CD8-positive, alpha-beta memory T cell (primary cell): ENCODE results near the gene TANC1. TPM values are rescaled to one million over a fixed set of nuclear protein-coding genes. Genes with fewer than 3 reads are reported as not detected.

Experiments used
- CTCF ChIA-PET: fragments of 350-600 bp; sonication (Branson Sonifier 250); formaldehyde crosslinking; loops from one replicate; lab custom pipeline; 2021; ENCODE audit warnings: antibody characterized with exemption; lab: Charles Lee
- POLR2A ChIA-PET: fragments of 350-600 bp; sonication (Branson Sonifier 250); formaldehyde crosslinking; loops from one replicate; lab custom pipeline; 2021; ENCODE audit warnings: antibody characterized with exemption; lab: Charles Lee
- DNase-seq, 5 donors: peaks; one replicate each; pipeline versions ENCODE4 v3.0.0 to v3.0.0-alpha.2; 2020 to 2022; ENCODE audit warnings: mixed read lengths in 1 of 5
- H3K27ac ChIP-seq: one replicate; pipeline ENCODE4 v1.7.0; 2013; ENCODE audit warnings: low read depth, mild to moderate bottlenecking, low read length, moderate library complexity
- H3K27me3 ChIP-seq: 2 replicates; pipeline ENCODE4 v1.7.0; 2013; ENCODE audit warnings: low read length, mild to moderate bottlenecking; ENCODE audit not compliant: insufficient read depth, poor library complexity, severe bottlenecking
- H3K36me3 ChIP-seq: 2 replicates; pipeline ENCODE4 v1.7.0; 2013; ENCODE audit warnings: mild to moderate bottlenecking, low read length, moderate library complexity; ENCODE audit not compliant: insufficient read depth
- H3K4me1 ChIP-seq: 2 replicates; pipeline ENCODE4 v1.7.0; 2013; ENCODE audit warnings: mild to moderate bottlenecking, low read length, moderate library complexity; ENCODE audit not compliant: insufficient read depth
- H3K4me3 ChIP-seq: 2 replicates; pipeline ENCODE4 v1.7.0; 2013; ENCODE audit warnings: mild to moderate bottlenecking, low read length
- H3K9me3 ChIP-seq: 2 replicates; pipeline ENCODE4 v1.7.0; 2013; ENCODE audit warnings: mild to moderate bottlenecking, low read length
- H3K27ac Mint-ChIP-seq, 8 donors: one replicate each; pipeline ENCODE4 v1.8.0; 2020 to 2021; ENCODE audit warnings: mixed read lengths in 8 of 8, mild to moderate bottlenecking in 6 of 8, inconsistent platforms in 3 of 8, moderate library complexity in 3 of 8
- H3K27me3 Mint-ChIP-seq, 2 donors: one replicate each; pipeline ENCODE4 v1.8.0; 2020 to 2021; ENCODE audit warnings: mixed read lengths in 2 of 2, mild to moderate bottlenecking in 1 of 2, moderate library complexity in 1 of 2
- H3K36me3 Mint-ChIP-seq, 3 donors: one replicate each; pipeline ENCODE4 v1.8.0; 2020 to 2021; ENCODE audit warnings: mixed read lengths in 3 of 3, inconsistent platforms in 1 of 3, mild to moderate bottlenecking in 1 of 3
- H3K4me1 Mint-ChIP-seq, 3 donors: one replicate each; pipeline ENCODE4 v1.8.0; 2020 to 2021; ENCODE audit warnings: mixed read lengths in 3 of 3, inconsistent platforms in 1 of 3, mild to moderate bottlenecking in 1 of 3
- H3K4me3 Mint-ChIP-seq, 7 donors: one replicate each; pipeline ENCODE4 v1.8.0; 2020 to 2021; ENCODE audit warnings: mixed read lengths in 7 of 7, mild to moderate bottlenecking in 6 of 7, moderate library complexity in 4 of 7, inconsistent platforms in 2 of 7
- H3K9me3 Mint-ChIP-seq, 5 donors: one replicate each; pipeline ENCODE4 v1.8.0; 2020 to 2022; ENCODE audit warnings: mixed read lengths in 5 of 5, mild to moderate bottlenecking in 3 of 5, moderate library complexity in 2 of 5, inconsistent platforms in 1 of 5
- polyA plus RNA-seq: library from polyadenylated mRNA; unstranded; fragments of 300-500 nt; fragmentation: Illumina TruSeq; gene quantifications from one replicate; pipeline ENCODE4 v1.2.3, GENCODE V29; 2021
- total RNA-seq, 2 experiments: library from RNA; stranded (reverse); gene quantifications; one replicate each; pipeline ENCODE4 v1.2.3, GENCODE V29; 2021

The TANC1 gene
- total and polyA plus RNA-seq, 3 experiments from 2014 or later: 0.11 to 0.64 (median 0.13) TPM

- Histone ChIP-seq H3K36me3 (no peaks in the 10 kb centered on the region), H3K9me3 (no peaks in the 10 kb centered on the region), H3K4me1 (peaks cover 3% of the 10 kb centered on the region), H3K27me3 (no peaks in the 10 kb centered on the region), H3K27ac (no peak overlapping the region), H3K4me3 (no peak overlapping the region)
- H3K27ac Mint-ChIP-seq: peak overlapping the region in 1 of 8 donors; percentile 79
- peaks cover 7 to 20% of the 10 kb centered on the region in 2 donors for H3K27me3 Mint-ChIP-seq
- DNase-seq: no peak
- ChIA-PET POLR2A (no interaction called here), CTCF (no interaction called here)
- peaks cover 0 to 2% (median 0%) of the 10 kb centered on the region in 5 donors for H3K9me3 Mint-ChIP-seq
- H3K4me1 Mint-ChIP-seq: peaks cover 5 to 15% (median 9%) of the 10 kb centered on the region in 3 donors
- H3K36me3 Mint-ChIP-seq: no peaks in the 10 kb centered on the region
- H3K4me3 Mint-ChIP-seq: no peak overlapping the region
Observed at GRCh38 chr2:159114835-159115234, 146.4 kb downstream of the TANC1 start.

DNA sequence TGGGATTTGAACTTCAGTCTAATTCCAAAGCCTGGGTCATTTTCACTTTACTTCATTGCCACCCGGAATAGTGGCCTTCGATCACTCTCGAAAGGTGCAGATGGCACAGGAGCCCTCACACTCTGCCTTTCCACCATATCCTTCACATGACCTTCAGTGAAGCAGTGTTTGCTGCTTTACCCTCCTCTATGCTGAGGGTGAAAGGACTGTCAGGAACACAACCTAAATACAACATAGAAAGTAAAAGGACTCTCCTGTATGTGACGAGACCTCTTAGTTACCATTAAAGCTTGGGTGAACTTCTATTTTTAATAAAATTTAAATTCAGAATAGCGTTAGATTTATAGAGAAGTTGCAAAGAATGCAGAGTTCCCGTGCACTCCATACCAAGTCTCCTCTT, 148.5 kb downstream of the TANC1 start:
- H3K27me3 Mint-ChIP-seq: peaks cover 7 to 22% of the 10 kb centered on the region in 2 donors
- no peak overlapping the region for H3K27ac Mint-ChIP-seq
- H3K36me3 ChIP-seq: no peaks in the 10 kb centered on the region
- DNase-seq: no peak
- H3K27me3 ChIP-seq: no peaks in the 10 kb centered on the region
- no peak overlapping the region for H3K4me3 Mint-ChIP-seq
- no peak overlapping the region for H3K4me3 ChIP-seq
- H3K9me3 ChIP-seq: no peaks in the 10 kb centered on the region
- no peak overlapping the region for H3K27ac ChIP-seq
- H3K36me3 Mint-ChIP-seq: no peaks in the 10 kb centered on the region
- POLR2A ChIA-PET: no interaction called here
- peaks cover 3% of the 10 kb centered on the region for H3K4me1 ChIP-seq
- H3K4me1 Mint-ChIP-seq: peaks cover 5 to 16% (median 9%) of the 10 kb centered on the region in 3 donors
- peaks cover 0 to 2% (median 0%) of the 10 kb centered on the region in 5 donors for H3K9me3 Mint-ChIP-seq
- CTCF ChIA-PET: interaction anchor here (1.0 to 1.3 kb wide), 2 partner anchors 8 to 21 kb away, joined by 3 read pairs; no protein-coding TSS in a partner anchor

DNA sequence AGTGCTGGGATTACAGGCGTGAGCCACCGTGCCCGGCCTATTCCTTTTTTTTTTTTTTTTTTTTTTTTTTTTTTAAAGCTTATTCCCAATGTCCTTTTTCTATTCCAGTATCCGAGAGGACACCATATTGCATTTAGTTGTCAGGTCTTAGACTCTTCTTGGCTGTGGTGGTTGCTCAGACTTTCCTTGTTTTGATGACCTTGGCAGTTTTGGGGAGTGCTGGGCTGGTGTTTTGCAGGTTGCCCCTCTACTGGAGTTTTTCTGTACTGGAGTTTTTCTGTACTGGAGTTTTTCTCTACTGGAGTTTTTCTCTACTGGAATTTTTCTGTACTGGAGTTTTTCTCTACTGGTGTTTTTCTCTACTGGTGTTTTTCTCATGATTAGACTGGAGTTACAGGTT, 149.2 kb downstream of the TANC1 start:
- Histone ChIP-seq H3K4me3 (no peak overlapping the region), H3K27ac (no peak overlapping the region), H3K36me3 (no peaks in the 10 kb centered on the region), H3K9me3 (no peaks in the 10 kb centered on the region), H3K4me1 (peaks cover 3% of the 10 kb centered on the region), H3K27me3 (no peaks in the 10 kb centered on the region)
- H3K4me3 Mint-ChIP-seq: no peak overlapping the region
- peaks cover 0 to 2% (median 0%) of the 10 kb centered on the region in 5 donors for H3K9me3 Mint-ChIP-seq
- no peak for DNase-seq
- H3K27ac Mint-ChIP-seq: peak overlapping the region in 1 of 8 donors; percentile 34
- POLR2A ChIA-PET: interaction anchor here (0.6 kb wide), 1 partner anchor 408 kb away, joined by 3 read pairs; no protein-coding TSS in a partner anchor
- no peaks in the 10 kb centered on the region for H3K36me3 Mint-ChIP-seq
- H3K4me1 Mint-ChIP-seq: peaks cover 5 to 16% (median 9%) of the 10 kb centered on the region in 3 donors
- CTCF ChIA-PET: interaction anchor here (1.0 to 1.3 kb wide), 2 partner anchors 8 to 22 kb away, joined by 3 read pairs; no protein-coding TSS in a partner anchor
- H3K27me3 Mint-ChIP-seq: peaks cover 7 to 24% of the 10 kb centered on the region in 2 donors

GRCh38 chr2:159118115-159118858, 149.8 kb downstream of the TANC1 start:
- POLR2A ChIA-PET: interaction anchor here (0.6 kb wide), 1 partner anchor 408 kb away, joined by 3 read pairs; no protein-coding TSS in a partner anchor
- Mint-ChIP-seq H3K9me3 (peaks cover 0 to 2% (median 0%) of the 10 kb centered on the region in 5 donors), H3K4me3 (peak overlapping the region in 1 of 7 donors; percentile 4), H3K27ac (peak overlapping the region in 1 of 8 donors; percentile 26), H3K4me1 (peaks cover 5 to 16% (median 9%) of the 10 kb centered on the region in 3 donors), H3K27me3 (peaks cover 5 to 20% of the 10 kb centered on the region in 2 donors), H3K36me3 (no peaks in the 10 kb centered on the region)
- DNase-seq: peak; percentile 52 to 72 (median 68)
- Histone ChIP-seq H3K4me1 (peaks cover 3% of the 10 kb centered on the region), H3K36me3 (no peaks in the 10 kb centered on the region), H3K9me3 (no peaks in the 10 kb centered on the region), H3K4me3 (no peak overlapping the region), H3K27me3 (no peaks in the 10 kb centered on the region), H3K27ac (no peak overlapping the region)
- CTCF ChIA-PET: interaction anchor here (0.6 to 1.9 kb wide), 19 partner anchors 8 to 1094 kb away, joined by 3 to 14 read pairs (median 4); no protein-coding TSS in a partner anchor

- Histone ChIP-seq H3K9me3 (no peaks in the 10 kb centered on the region), H3K4me3 (no peak overlapping the region), H3K27me3 (no peaks in the 10 kb centered on the region), H3K36me3 (no peaks in the 10 kb centered on the region), H3K27ac (no peak overlapping the region), H3K4me1 (peaks cover 3% of the 10 kb centered on the region)
- H3K36me3 Mint-ChIP-seq: no peaks in the 10 kb centered on the region
- H3K9me3 Mint-ChIP-seq: peaks cover 0 to 2% (median 0%) of the 10 kb centered on the region in 5 donors
- peaks cover 3 to 16% of the 10 kb centered on the region in 2 donors for H3K27me3 Mint-ChIP-seq
- CTCF ChIA-PET: interaction anchor here (0.6 to 1.9 kb wide), 19 partner anchors 9 to 1095 kb away, joined by 3 to 14 read pairs (median 4); no protein-coding TSS in a partner anchor
- H3K4me3 Mint-ChIP-seq: no peak overlapping the region
- peak overlapping the region in 2 of 8 donors; percentile 26 to 56 for H3K27ac Mint-ChIP-seq
- peaks cover 5 to 17% (median 10%) of the 10 kb centered on the region in 3 donors for H3K4me1 Mint-ChIP-seq
- POLR2A ChIA-PET: no interaction called here
- DNase-seq: no peak
Observed at GRCh38 chr2:159118859-159119500, 150.5 kb downstream of the TANC1 start.

GRCh38 chr2:159119652-159120257, 151.3 kb downstream of the TANC1 start:
- Mint-ChIP-seq H3K4me3 (peak overlapping the region in 1 of 7 donors; percentile 30), H3K4me1 (peaks cover 11 to 25% (median 16%) of the 10 kb centered on the region in 3 donors), H3K9me3 (peaks cover 0 to 2% (median 0%) of the 10 kb centered on the region in 5 donors), H3K27me3 (peaks cover 3 to 14% of the 10 kb centered on the region in 2 donors), H3K27ac (peak overlapping the region in 2 of 8 donors; percentile 47 to 56), H3K36me3 (no peaks in the 10 kb centered on the region)
- DNase-seq: no peak
- CTCF ChIA-PET: interaction anchor here (0.7 to 1.9 kb wide), 8 partner anchors 10 to 1096 kb away, joined by 3 to 14 read pairs (median 4); no protein-coding TSS in a partner anchor
- Histone ChIP-seq H3K27ac (no peak overlapping the region), H3K36me3 (no peaks in the 10 kb centered on the region), H3K4me1 (peaks cover 10% of the 10 kb centered on the region), H3K9me3 (no peaks in the 10 kb centered on the region), H3K4me3 (no peak overlapping the region), H3K27me3 (no peaks in the 10 kb centered on the region)
- POLR2A ChIA-PET: no interaction called here

DNA sequence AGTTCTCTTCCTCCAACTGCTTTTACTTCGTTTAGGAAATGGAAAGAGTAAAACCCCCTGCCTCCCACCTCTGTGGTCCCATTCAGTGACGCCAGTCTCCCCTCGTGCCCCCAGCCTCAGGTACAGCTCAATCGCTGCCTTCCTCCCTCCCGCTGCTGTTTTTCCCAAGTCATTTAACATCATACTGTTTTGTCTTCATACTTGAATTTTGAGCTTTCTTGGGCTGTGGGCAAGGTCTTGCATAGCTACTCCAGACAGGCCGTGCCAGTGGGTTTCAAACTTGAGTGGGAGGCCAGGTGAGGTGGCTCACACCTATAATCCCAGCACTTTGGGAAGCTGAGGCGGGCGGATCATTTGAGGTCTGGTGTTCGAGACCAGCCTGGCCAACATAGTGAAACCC, 155.3 kb downstream of the TANC1 start:
- H3K36me3 ChIP-seq: no peaks in the 10 kb centered on the region
- no peak overlapping the region for H3K4me3 Mint-ChIP-seq
- peaks cover 11% of the 10 kb centered on the region for H3K4me1 ChIP-seq
- peak overlapping the region in 3 of 8 donors; percentile 59 to 81 (median 75) for H3K27ac Mint-ChIP-seq
- H3K4me1 Mint-ChIP-seq: peaks cover 8 to 21% (median 15%) of the 10 kb centered on the region in 3 donors
- H3K27ac ChIP-seq: no peak overlapping the region
- no peaks in the 10 kb centered on the region for H3K9me3 Mint-ChIP-seq
- peaks cover 0 to 7% of the 10 kb centered on the region in 2 donors for H3K27me3 Mint-ChIP-seq
- POLR2A ChIA-PET: no interaction called here
- H3K27me3 ChIP-seq: no peaks in the 10 kb centered on the region
- no peaks in the 10 kb centered on the region for H3K36me3 Mint-ChIP-seq
- CTCF ChIA-PET: no interaction called here
- no peak for DNase-seq
- no peaks in the 10 kb centered on the region for H3K9me3 ChIP-seq
- no peak overlapping the region for H3K4me3 ChIP-seq
